Tibial nerve (tissue), 4 donors: ENCODE measurements around the gene SLC25A27. TPM values are rescaled to one million over a fixed set of nuclear protein-coding genes. Genes with fewer than 3 reads are reported as not detected.
A peak's percentile ranks its signal among the peaks of the same experiment; 100 is the strongest.

Experiments used
- DNase-seq, 2 donors: peaks; one replicate each; pipeline ENCODE4 v3.0.0-alpha.2; 2019; ENCODE audit warnings: low spot score in 2 of 2
- H3K27ac ChIP-seq, 4 donors: fragments of 200-600 bp; sonication (generic) in 3 of 4; one replicate each; pipeline ENCODE4 v1.5.1; 2017 to 2019; ENCODE audit warnings: mild to moderate bottlenecking in 1 of 4
- H3K27me3 ChIP-seq, 2 donors: fragments of 200-600 bp; sonication (generic) in 1 of 2; one replicate each; pipeline versions ENCODE4 v1.5.1 to v1.6.0; 2017 to 2019
- H3K36me3 ChIP-seq, 3 donors: fragments of 200-600 bp; sonication (generic); one replicate each; pipeline ENCODE4 v1.5.1; 2018 to 2019
- H3K4me1 ChIP-seq, 4 donors: fragments of 200-600 bp; sonication (generic) in 3 of 4; one replicate each; pipeline ENCODE4 v1.5.1; 2017 to 2019
- H3K4me3 ChIP-seq, 4 donors: fragments of 200-600 bp; sonication (generic) in 3 of 4; one replicate each; pipeline ENCODE4 v1.5.1; 2017 to 2019; ENCODE audit warnings: mild to moderate bottlenecking in 1 of 4, moderate library complexity in 1 of 4
- H3K9me3 ChIP-seq, 4 donors: fragments of 200-600 bp; sonication (generic) in 3 of 4; one replicate each; pipeline ENCODE4 v1.5.1; 2017 to 2019
- CTCF ChIP-seq, 5 experiments: fragments of 200-600 bp in 3 of 5; fragments of 450-650 bp in 2 of 5; sonication (generic) in 3 of 5; IDR thresholded peaks; one replicate each; pipeline ENCODE4 v1.5.1; 2016 to 2019; ENCODE audit warnings: antibody characterized with exemption in 5 of 5, mild to moderate bottlenecking in 3 of 5, moderate library complexity in 2 of 5
- EP300 ChIP-seq, 2 donors: sonication (generic); formaldehyde crosslinking; IDR thresholded peaks; one replicate each; pipeline ENCODE4 v1.6.1; 2017; ENCODE audit warnings: antibody characterized with exemption in 2 of 2, mild to moderate bottlenecking in 1 of 2
- POLR2A ChIP-seq, 2 donors: fragments of 450-650 bp; IDR thresholded peaks; one replicate each; pipeline ENCODE4 v1.6.1; 2017; ENCODE audit warnings: antibody characterized with exemption in 2 of 2, mild to moderate bottlenecking in 2 of 2, moderate library complexity in 2 of 2
- WGBS, 2 donors: methylation state at CpG; one replicate each; pipeline ENCODE4 v1.1.5; 2018; 5-methylcytosine and 5-hydroxymethylcytosine counted together
- total RNA-seq, 4 donors: library from RNA; depleted of rRNA; stranded (reverse); fragments of >200 nt; gene quantifications; one replicate each; pipeline ENCODE4 v1.1.0, GENCODE V29; 2016

The SLC25A27 gene
- total RNA-seq, 4 donors from 2014 or later: 42.2 to 57.8 (median 50.8) TPM

GRCh38 chr6:46628976-46629375 is 23.8 kb upstream of the SLC25A27 start:
- Histone ChIP-seq H3K36me3 (no peaks in the 10 kb centered on the region), H3K27ac (peak overlapping the region in 1 of 4 donors; percentile 44)
- 45 to 46% methylated on average over 3 of the region's 3 CpGs for WGBS, 2 donors

GRCh38 chr6:46629691-46630090 is 23.1 kb upstream of the SLC25A27 start:
- DNase-seq: no peak
- 79 to 88% methylated on average over 7 of the region's 7 CpGs for WGBS, 2 donors
- no peak overlapping the region for H3K4me3 ChIP-seq

More at GRCh38 chr6:46628976-46629375, 23.8 kb upstream of the SLC25A27 start:
- Histone ChIP-seq H3K4me3 (no peak overlapping the region), H3K4me1 (peaks cover 0 to 19% (median 0%) of the 10 kb centered on the region in 4 donors), H3K27me3 (no peaks in the 10 kb centered on the region), H3K9me3 (no peaks in the 10 kb centered on the region)
- TF ChIP-seq EP300 (IDR thresholded peaks at IDR 0.05) (no peak), POLR2A (IDR thresholded peaks at IDR 0.05) (no peak), CTCF (IDR thresholded peaks at IDR 0.05) (no peak)
- no peak for DNase-seq

GRCh38 chr6:46632053-46632452 is 20.7 kb upstream of the SLC25A27 start:
- TF ChIP-seq EP300 (IDR thresholded peaks at IDR 0.05): no peak
- no peak for TF ChIP-seq CTCF (IDR thresholded peaks at IDR 0.05)
- TF ChIP-seq POLR2A (IDR thresholded peaks at IDR 0.05): no peak
- Histone ChIP-seq H3K27ac (no peak overlapping the region), H3K9me3 (no peaks in the 10 kb centered on the region), H3K27me3 (no peaks in the 10 kb centered on the region), H3K4me3 (no peak overlapping the region), H3K4me1 (peaks cover 0 to 11% (median 0%) of the 10 kb centered on the region in 4 donors), H3K36me3 (no peaks in the 10 kb centered on the region)
- WGBS, 2 donors: 94 to 100% methylated on average over 1 of the region's 1 CpG
- DNase-seq: no peak

More at GRCh38 chr6:46629691-46630090, 23.1 kb upstream of the SLC25A27 start:
- Histone ChIP-seq H3K36me3 (no peaks in the 10 kb centered on the region), H3K9me3 (no peaks in the 10 kb centered on the region), H3K27me3 (no peaks in the 10 kb centered on the region), H3K27ac (no peak overlapping the region), H3K4me1 (peaks cover 0 to 19% (median 0%) of the 10 kb centered on the region in 4 donors)
- TF ChIP-seq CTCF (IDR thresholded peaks at IDR 0.05) (no peak), EP300 (IDR thresholded peaks at IDR 0.05) (no peak), POLR2A (IDR thresholded peaks at IDR 0.05) (no peak)

GRCh38 chr6:46635462-46635861 is 17.3 kb upstream of the SLC25A27 start:
- Histone ChIP-seq H3K27ac (no peak overlapping the region), H3K27me3 (no peaks in the 10 kb centered on the region), H3K4me3 (no peak overlapping the region), H3K9me3 (no peaks in the 10 kb centered on the region), H3K4me1 (peaks cover 0 to 5% (median 0%) of the 10 kb centered on the region in 4 donors), H3K36me3 (no peaks in the 10 kb centered on the region)
- TF ChIP-seq POLR2A (IDR thresholded peaks at IDR 0.05) (no peak), EP300 (IDR thresholded peaks at IDR 0.05) (no peak), CTCF (IDR thresholded peaks at IDR 0.05) (no peak)
- WGBS, 2 donors: 94 to 95% methylated on average over 6 of the region's 6 CpGs
- DNase-seq: no peak

- Histone ChIP-seq H3K27ac (no peak overlapping the region), H3K4me1 (peaks cover 0 to 5% (median 0%) of the 10 kb centered on the region in 4 donors), H3K36me3 (no peaks in the 10 kb centered on the region), H3K9me3 (no peaks in the 10 kb centered on the region), H3K4me3 (no peak overlapping the region), H3K27me3 (no peaks in the 10 kb centered on the region)
- 63 to 75% methylated on average over 5 of the region's 5 CpGs for WGBS, 2 donors
- no peak for DNase-seq
- no peak for TF ChIP-seq CTCF (IDR thresholded peaks at IDR 0.05)
- TF ChIP-seq EP300 (IDR thresholded peaks at IDR 0.05): no peak
- no peak for TF ChIP-seq POLR2A (IDR thresholded peaks at IDR 0.05)
Observed at GRCh38 chr6:46637145-46637544, 15.6 kb upstream of the SLC25A27 start.
